GM12892 (cell line): ENCODE data around the gene RNF213.

Source experiments
- POLR2A ChIP-seq: IDR thresholded peaks from 2 replicates; pipeline ENCODE4 v1.6.1; 2011; ENCODE audit warnings: low read depth, low read length, control low read depth
- POLR2AphosphoS5 ChIP-seq: IDR thresholded peaks from 2 replicates; pipeline ENCODE4 v1.6.1; 2011; ENCODE audit warnings: low read depth, low read length, control low read depth
- TAF1 ChIP-seq: IDR thresholded peaks from 2 replicates; pipeline ENCODE4 v1.6.1; 2011; ENCODE audit warnings: low read depth, mild to moderate bottlenecking, control low read depth, low read length, borderline replicate concordance

DNA sequence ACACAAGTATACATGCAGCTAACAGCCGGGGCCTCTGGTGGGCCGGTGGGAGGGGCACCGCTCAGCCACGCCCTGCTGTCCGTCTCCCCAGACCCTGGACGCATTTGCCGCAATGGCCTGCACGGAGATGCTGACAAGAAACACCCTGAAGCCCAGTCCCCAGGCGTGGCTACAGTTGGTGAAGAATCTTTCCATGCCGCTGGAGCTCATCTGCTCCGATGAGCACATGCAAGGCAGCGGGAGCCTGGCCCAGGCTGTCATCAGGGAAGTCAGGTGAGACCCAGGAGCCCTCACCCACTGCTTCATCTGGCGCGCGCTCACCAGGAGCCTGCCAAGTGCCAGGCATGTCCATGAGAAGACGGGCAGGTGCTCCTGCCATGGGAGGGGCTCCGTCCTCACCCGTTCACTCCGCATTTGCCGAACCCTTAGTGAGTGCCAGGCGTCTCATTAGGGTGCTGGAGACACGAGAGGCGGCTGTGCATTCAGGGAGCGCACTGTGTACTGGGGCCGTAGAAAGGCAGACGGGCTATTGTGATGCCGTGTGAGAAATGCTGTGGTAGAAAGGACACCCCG, 103.0 kb downstream of the RNF213 start:
- TF ChIP-seq POLR2AphosphoS5, result 0 out of 2 replicates have a peak, but pooled peaks have one; percentile 33
- no peak for TF ChIP-seq TAF1
- TF ChIP-seq POLR2A, result no peak
